Measurements from ENCODE around the gene HDAC10. TPM values are rescaled to one million over a fixed set of nuclear protein-coding genes. Genes with fewer than 3 reads are reported as not detected.
"Not testable (repeated sequence)": the region's sequence is repeated elsewhere in the genome, so short reads cannot be mapped to it uniquely, and the experiment has no call there.

Gene HDAC10
- total RNA-seq, 1 experiment from 2014 or later, result 5.1 TPM

DNA sequence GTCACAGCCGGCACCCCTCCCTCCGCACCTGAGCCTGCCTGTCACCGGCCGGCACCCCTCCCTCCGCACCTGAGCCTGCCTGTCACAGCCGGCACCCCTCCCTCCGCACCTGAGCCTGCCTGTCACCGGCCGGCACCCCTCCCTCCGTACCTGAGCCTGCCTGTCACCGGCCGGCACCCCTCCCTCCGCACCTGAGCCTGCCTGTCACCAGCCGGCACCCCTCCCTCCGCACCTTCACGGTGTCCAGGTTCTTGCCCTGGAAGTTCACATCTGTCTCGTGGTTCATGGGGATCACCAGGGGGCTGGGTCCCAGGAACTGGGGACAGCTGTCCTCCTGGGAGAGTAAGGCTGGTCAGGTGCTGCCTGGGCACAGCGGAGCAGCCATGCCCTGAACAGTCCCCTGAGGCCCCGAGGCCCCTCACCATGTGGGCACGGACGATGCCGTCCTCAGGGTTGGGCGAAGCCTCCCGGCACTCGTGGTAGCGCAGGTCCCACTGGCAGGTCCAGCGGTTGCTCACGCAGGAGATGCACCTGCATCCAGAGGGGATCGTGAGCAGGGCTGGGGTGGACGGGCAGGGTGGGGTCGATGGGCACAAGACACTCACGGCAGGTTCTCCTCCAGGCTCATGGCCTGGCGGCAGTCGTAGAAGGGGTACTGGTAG is 34.6 kb upstream of the HDAC10 start:
- no peak for DNase-seq (ENCODE audit: low read depth)

DNA sequence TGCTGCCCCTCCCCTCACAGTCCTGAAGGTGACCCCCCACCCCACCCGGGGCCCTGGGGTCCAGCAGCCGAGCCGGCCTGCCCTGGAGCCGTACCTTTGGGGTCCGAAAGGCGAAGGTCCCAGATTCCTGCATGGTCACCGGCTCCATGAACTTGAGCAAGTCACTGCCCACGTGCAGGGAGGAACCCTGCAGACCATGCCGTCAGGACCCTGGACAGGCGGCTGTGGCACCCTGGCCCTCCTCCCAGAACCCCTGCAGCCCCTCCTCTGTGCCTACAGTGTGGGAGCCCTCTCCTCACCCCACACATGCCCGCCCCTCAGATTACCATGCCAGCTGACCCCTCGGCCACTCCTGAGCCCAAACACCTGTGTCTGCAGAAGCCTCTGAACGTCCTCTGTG is 33.4 kb upstream of the HDAC10 start:
- no peak for DNase-seq (ENCODE audit: low read depth)

DNA sequence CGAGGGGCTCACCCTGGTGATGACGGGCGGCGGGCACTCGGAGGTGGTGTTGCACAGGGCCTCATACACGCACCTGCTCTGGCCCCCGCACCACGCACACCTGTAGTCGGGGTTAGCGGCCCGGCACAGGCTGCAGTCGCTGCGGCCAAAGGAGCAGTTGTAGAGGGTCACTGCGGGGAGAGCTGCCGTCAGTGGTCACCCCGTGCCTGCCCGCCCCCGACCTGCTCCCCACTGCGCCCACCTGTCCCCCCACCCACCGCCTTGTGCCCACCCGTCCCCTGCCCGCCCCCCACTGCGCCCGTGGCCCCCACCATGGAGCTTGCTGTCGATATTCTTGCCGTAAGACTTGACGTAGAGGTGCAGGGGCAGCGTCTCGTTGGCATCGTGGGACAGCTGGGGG is 32.8 kb upstream of the HDAC10 start:
- DNase-seq (ENCODE audit: low read depth), result no peak

DNA sequence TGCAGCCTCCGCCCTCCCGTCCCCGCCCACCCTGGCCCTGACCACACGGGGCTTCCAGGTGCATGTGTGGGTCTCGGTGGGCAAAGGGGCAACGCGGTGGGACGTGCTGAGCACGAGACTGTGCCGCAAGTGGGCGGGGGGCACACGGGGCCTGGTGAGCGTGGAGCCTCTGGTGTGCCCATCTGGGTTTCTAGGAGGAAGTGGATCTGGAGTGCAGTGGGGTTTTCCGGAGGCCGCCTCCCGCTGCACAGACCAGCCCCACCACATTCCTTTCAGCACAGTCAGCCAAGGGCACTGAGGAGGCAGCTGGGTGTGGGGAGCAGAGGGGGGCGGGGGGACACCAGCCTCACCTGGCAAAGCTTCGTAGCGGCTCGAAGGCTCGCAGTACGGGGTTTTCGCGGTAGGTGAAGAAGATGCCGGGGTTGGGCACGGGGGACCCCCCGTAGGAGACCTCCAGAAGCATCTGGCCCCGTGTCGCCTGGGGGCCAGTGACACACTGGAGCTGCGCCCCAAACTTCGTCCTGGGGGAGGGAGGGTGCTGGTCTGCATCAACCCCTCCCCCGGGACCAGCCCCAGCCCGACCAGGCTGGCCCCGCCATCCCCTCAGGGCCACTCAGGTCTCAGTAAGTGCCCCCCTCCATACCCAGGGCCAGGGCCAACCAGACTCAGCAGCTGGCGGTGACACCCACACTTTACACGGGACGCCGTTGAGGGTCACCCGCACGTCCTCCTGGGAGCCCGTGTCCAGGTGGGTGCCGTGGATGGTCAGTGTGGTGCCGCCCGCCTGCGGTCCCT is 31.5 kb upstream of the HDAC10 start:
- DNase-seq (ENCODE audit: low read depth), result peak; percentile 95

DNA sequence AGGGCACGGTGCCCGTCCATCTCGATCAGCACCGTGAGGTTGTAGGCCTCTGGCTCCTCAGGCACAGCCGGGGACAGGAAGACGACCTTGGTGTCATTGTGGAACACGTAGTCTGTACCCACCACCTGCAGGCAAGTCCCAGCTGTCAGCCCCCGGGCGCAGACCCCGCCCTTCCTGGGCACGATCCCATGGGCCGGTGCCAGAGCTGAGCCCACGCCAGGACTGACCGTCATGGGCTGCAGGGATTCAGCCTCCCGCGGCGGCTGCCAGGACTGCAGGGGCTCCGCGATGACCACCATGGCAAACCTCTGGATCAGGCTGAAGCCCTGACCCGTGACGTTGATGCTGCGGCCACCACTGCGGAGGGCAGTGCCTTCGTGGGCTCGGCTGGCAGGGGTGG is 30.9 kb upstream of the HDAC10 start:
- peak; percentile 26 for DNase-seq (ENCODE audit: low read depth)

DNA sequence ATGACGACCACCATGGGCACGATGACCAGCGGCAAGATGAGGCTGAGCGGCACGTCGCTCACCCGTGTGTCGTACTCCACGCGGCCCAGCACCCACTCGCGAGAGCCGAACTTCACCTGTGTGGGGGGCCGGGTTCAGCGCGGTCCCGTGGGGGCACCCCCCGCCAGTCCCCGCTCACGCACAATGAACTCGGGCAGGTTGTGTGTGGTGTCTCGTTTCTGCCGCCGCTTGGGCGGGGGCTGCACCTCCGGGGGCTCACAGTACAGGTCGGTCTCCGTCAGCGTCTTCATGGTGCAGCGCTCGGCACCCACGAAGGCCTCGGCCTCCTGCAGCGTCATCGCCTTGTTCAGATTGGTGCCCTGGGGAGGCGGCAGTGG is 30.3 kb upstream of the HDAC10 start:
- no peak for DNase-seq (ENCODE audit: low read depth)

DNA sequence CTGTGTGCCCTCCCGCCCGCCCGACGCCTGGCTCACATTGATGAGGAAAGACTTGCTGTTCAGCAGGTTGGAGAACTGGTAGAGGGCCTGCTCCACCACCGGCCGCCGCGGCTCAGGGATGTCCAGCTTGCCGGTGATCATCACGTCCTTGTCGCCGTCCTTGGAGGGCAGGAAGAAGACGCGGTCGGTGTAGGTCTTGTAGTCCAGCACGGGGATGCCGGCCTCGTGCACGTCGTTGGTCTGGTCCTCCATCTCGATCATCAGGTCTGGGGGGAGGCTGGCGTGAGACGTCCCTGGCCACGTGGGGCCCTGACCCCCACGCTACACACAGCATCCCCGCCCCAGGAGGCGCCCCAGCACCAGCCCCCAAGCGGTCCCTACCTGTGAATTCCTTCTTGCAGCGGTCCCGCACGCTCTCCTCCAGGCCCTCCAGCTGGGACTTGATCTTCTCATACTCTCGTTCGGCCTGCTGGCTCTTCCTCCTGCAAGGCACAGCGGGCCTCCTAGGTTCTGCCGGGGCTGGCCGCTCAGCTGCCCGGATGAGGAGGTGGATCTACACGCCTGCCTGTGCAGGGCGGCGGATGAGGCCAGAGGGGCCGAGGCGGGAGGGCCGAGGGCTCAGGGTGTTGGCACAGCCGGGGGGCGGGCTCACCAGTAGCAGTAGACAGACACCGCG is 29.8 kb upstream of the HDAC10 start:
- DNase-seq (ENCODE audit: low read depth), result no peak

DNA sequence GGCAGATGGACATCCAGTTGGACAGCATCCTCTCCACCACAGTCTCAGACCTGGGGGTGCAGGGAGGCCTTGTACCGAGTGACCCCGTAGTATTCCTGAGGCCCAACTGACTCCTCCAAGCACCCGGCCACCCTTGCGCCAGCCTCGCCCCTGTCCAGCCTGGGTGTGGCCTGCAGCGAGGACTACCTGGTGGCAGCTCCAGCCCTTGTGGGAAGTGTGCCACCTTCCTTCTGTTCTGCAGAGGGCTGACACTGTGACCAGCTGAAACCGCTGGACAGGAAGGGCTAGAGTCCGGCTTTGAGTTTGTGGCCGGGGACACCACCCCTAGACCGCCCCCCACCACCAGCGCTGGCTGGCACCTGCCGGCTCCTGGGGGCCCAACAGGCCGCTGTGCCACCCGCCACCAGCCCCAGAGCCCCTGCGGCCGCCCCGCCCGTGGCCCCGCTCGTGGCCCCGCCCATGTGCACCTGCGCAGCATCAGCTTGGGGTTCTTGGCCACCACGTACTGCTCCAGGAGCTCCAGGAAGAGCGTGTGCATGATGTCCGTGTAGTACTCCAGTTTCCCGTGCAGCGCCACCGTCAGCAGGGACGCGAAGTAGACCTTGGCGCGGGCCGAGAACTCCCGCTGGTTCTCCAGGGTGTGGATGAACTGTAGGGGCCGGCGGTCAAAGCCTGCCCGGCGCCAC is 29.1 kb upstream of the HDAC10 start:
- DNase-seq (ENCODE audit: low read depth), result no peak

DNA sequence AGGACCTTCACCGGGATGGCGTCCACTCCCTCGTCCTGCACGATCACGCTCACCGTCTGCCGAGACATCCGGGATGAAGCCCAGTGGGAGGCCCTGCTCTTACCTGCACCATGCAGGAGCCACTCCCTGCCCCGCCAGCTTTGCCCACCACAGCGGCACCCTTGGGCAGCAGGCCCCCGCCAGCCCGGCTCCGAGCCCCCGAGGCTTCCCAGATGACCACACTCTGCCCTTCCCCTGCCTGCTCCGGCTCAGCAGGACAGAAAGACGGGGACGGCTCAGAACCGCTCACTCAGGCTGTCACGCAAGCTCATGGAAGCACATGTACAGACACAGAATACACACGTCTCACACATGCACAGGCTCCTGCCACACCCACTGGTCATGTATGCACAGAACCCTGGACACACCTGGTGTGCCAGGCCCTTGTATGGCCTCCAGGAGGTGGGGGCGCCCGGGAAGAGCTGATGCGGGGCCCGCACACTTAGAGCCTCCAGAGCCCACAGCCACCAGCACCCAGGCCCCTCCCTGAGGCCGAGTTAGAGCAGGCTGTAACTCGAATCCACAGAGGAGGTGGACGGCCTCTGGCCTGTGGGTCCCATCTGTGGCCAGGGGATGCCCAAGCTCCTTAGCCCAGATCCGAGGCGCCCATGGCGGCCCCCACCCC is 28.0 kb upstream of the HDAC10 start:
- no peak for DNase-seq (ENCODE audit: low read depth)

DNA sequence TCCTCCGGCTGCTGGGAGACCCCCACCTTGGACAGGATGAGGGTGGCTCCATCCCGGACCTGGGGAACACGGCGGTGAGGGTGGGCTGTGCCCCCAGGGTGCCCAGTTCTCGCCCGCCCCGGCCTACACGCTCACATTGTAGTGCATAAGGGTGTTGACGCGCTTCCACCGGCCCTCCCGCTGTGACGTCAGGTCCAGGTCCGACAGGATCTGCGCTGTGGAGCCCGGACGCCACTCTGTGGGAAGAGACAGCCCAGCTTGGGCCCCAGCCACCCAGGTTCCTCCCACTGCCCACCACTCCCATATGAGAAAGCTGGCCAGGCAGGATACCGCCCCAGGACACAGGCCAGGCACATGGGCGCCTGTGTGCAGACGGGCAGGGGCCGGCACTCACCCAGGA is 27.4 kb upstream of the HDAC10 start:
- no peak for DNase-seq (ENCODE audit: low read depth)

DNA sequence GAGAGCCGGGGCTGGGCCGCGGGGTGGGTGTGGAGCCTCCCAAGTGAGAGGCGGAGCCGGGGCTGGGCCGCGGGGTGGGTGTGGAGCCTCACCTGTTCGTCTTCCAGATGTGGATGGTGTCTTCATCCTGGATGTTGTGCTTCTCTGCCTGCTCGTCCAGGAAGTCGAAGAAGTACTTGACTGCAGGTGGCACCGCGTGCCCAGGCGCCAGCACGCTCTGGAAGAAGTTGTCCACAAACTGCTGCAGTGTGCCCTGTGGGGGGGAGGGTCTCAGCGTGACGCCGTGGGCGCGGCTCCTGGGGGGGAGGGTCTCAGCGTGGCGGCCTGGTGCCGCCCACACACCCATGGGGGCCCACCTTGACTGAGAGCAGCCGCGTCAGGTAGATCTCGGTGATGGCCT is 26.7 kb upstream of the HDAC10 start:
- no peak for DNase-seq (ENCODE audit: low read depth)

DNA sequence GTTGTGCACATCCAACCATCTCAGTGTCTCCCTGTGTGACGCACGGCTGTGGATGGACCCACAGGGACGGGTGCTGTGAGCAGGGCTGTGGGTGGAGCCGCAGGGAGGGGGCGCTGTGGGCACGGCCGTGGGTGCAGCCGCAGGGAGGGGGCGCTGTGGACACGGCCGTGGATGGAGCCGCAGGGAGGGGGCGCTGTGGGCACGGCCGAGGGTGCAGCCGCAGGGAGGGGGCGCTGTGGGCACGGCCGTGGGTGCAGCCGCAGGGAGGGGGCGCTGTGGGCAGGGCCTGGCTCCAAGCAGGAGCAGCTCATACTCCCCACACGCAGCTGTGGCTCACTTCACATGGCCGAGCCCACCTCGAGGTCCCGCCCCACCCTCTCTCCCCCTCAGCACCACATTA is 25.1 kb upstream of the HDAC10 start:
- peak; percentile 48 for DNase-seq (ENCODE audit: low read depth)

DNA sequence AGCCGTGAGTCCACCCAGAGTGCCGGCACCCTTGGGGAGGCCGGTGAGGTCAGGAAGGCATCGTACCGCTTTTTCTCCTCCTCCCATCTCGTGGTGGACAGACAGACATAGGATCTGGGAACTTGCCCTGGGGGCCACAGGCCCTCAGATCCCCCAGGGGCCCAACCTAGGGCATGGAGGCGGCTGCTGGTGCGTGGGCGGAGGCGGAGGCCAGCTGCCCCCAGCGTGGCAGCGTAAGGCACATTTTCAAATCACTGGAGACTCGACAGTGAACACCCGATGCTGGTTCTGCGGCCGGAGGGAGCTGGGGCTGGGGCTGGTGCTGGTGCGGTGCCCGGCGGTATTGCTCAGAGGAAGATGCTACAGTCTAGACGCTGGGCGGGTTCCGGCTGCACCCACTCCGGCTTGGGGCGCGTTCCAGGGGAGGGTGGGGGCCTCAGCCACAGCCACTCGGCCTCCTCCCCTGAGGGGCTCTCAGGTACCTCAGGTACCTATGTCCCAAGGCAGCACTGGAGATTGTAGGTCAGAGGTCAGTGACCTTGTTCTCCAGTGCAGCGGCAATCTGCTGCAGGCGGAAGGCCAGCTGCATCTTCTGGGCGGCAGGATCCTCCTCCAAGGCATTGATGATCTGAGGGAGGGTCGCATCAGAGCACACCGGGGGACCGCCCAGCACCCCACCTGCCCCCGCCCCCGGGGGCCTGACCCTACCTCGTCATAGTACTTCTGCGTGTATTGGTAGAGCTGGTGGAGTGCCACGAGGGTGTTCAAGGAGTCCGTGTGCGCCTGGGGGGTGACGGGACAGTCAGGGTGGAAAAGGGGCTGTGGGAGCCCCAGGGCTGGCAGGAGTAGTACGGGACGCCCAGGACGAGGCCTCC is 24.4 kb upstream of the HDAC10 start:
- no peak for DNase-seq (ENCODE audit: low read depth)

DNA sequence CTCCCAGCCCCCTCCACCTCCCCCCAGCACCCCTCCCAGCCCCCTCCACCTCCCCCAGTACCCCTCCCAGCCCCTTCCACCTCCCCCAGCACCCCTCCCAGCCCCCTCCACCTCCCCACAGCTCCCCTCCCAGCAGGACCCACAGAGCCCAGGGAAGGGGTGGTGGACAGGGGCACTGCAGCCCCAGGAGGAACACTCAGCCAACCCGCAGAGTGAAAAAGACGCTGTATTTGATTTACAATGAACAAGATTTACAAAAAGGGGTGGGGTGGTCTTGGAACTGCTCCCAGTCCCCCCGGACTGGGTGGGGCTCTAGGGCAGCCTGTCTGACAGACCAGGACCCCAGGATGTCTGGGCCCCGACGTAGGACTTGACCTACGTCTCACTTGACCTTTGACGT is 23.7 kb upstream of the HDAC10 start:
- no peak for DNase-seq (ENCODE audit: low read depth)

DNA sequence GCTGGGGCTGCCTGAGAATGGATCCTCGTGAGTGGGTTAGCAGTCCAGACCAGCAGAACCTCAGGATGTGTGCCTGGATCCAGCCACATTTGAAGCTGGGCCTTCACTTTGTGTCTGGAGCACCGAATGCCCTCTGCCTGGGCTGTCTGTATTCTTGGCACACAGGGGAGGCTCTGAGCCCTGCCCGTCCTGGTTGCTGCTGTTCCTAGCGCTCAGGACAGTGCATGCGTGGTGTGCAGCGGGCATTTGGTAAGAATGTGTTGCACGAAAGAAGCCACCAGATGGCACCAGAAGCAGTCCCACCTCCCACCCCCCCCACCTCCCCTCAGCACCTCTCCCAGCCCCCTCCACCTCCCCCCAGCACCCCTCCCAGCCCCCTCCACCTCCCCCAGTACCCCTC is 23.2 kb upstream of the HDAC10 start:
- peak; percentile 62 for DNase-seq (ENCODE audit: low read depth)

DNA sequence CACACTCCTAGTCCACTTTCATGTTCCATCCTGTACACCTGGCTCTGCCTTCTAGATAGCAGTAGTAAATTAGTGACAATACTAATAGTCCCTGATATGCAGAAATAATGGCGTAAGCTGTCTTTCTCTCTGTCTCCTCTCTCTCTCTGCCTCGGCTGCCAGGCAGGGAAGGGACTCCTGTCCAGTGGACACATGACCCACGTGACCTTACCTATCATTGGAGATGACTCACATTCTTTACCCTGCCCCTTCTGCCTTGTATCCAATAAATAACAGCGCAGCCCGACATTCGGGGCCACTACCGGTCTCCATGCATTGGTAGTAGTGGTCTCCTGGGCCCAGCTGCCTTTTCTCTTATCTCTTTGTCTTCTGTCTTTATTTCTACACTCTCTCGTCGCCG is 22.7 kb upstream of the HDAC10 start:
- DNase-seq (ENCODE audit: low read depth), result not testable (repeated sequence)

DNA sequence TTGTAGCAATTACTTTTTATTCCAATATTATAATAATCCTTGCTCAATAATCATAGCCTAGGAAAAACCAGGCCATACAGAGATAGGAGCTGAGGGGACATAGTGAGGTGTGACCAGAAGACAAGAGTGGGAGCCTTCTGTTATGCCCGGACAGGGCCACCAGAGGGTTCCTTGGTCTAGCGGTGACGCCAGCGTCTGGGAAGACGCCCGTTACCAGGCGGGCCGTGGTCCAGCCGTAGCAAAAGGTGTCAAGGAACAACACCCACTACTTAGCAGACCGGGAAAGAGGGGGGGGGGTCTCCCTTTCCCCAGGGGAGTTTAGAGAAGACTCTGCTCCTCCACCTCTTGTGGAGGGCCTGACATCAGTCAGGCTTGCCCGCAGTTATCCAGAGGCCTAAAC is 22.3 kb upstream of the HDAC10 start:
- not testable (repeated sequence) for DNase-seq (ENCODE audit: low read depth)

DNA sequence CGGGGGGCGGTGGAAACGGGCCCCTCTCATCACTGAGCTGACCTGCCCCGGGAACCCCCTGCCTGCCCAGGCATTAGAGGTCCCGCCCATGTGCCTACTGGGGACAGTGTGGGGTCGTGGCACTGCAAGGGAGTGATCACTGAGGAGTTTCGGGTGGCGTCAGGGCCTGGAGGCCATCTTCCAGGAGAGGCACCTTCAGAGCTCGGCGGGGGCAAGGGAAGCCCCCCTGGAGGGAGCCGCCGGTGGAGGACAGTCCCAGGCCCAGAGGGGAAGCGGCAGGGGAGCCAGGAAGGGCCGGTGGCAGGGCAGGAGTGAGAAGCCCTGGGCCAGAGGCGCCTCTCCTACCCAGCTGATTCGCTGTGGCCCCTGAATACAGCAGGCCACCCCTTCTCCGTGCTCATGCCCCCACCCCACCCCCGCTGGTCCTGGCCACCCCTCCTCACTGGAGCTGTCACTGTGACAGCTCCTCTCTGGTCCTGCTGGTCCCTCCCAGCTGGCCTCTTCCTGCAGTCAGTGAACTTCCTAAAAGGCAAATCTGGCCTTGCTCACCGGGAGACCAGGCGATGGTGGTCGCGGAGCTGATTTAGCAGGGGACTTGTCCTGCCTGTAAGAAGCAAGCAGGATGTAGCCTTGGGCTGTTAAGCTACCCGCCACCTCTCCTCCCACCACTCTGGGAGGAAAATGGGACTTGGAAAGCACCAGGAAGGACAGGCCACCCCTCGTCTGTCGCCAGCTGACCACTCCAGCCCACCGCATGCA is 21.2 kb upstream of the HDAC10 start:
- peak; percentile 39 for DNase-seq (ENCODE audit: low read depth)

DNA sequence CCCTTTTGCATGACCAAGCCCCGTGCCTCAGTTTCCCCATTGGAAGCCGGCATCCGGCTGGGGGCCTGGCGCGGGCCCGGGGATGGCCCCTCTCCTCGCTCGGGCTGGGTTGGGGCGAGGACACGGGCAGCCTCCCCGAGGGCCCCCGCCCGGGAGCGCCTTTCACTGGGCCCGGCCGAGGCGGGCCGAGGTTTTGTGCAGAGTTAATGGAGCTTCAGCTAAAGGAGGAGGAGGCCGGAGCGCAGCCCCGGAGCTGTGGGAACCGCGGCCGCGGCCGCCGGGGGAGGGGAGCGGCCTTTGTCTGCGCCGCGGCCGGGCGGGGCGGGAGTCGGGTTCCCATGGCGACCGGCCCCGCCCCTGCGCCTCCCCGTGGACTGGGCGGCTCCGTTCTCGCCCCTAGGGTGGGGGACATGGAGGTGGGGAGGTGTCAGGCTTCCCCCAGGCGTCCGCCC is 20.5 kb upstream of the HDAC10 start:
- peak; percentile 80 for DNase-seq (ENCODE audit: low read depth)
